ENCODE data around the gene ZNF511.

ZNF511 gene

DNA sequence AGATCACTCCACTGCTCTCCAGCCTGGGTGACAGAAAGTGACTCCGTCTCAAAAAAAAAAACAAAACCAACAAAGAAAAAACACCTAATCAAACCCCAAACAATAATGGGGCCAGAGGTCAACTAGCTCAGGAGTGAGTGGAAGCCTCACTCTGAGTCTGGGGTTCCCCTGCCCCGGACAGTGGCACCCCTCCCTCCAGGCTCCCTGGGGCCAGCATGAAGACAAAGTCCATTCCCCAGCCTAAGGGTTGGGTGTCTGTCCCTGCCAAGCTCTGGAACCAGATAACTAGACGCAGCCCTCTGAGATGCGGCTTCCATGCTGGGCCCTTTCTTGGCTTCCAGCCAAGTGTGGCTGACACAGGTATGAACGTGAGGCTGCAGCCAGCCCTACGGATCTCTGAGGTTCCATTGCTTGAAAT is 50.8 kb downstream of the ZNF511 start:
- H3K36me3 Mint-ChIP-seq (ENCODE audit: insufficient read depth) = peaks cover 8% of the 10 kb centered on the region
- DNase-seq (ENCODE audit: low spot score in 2 of 2) (no peak), ATAC-seq (replicated peaks; ENCODE audit: extremely low read depth, poor library complexity, severe bottlenecking) (no peak)
- H3K4me1 Mint-ChIP-seq = peaks cover 16% of the 10 kb centered on the region
- no peak overlapping the region for H3K4me3 Mint-ChIP-seq
- no peaks in the 10 kb centered on the region for H3K9me3 Mint-ChIP-seq
- no peak overlapping the region for H3K27ac Mint-ChIP-seq (ENCODE audit: low read depth)
- no peaks in the 10 kb centered on the region for H3K27me3 Mint-ChIP-seq

DNA sequence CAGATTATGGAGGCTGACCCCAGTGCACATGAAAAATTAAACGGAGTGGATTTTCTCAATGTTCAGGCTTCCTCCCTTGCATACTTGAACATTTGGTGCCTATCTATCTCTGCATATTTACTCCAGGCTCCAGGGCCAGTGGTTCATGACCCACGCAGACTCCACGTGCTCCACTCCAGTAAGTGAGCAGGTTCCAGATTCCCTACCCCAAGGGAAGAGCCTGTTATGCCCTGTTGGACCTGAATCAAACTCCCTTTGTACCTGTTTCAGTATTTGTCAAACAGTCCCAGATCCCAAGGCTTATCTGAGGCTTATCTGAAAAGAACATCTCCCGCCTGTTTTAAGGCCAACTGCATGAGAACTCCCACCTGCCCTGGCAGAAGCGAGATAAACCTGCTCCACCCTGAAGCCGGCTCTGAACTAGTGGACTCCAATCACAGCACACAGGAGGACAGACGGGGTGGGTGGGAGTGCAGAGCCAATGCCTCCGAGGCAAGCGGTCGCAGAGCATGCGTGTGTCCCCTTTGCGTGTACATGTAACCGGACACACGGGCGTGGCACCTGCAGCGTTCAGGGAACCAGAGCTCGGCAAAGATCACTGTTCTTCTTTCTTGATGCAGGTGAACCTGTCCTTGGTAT is 51.4 kb downstream of the ZNF511 start:
- ATAC-seq (replicated peaks; ENCODE audit: extremely low read depth, poor library complexity, severe bottlenecking) = no peak
- Mint-ChIP-seq H3K27ac (ENCODE audit: low read depth) (peak overlapping the region; percentile 64), H3K36me3 (ENCODE audit: insufficient read depth) (peaks cover 8% of the 10 kb centered on the region), H3K4me1 (peaks cover 16% of the 10 kb centered on the region), H3K27me3 (no peaks in the 10 kb centered on the region), H3K4me3 (no peak overlapping the region), H3K9me3 (no peaks in the 10 kb centered on the region)
- no peak for DNase-seq (ENCODE audit: low spot score in 2 of 2)

DNA sequence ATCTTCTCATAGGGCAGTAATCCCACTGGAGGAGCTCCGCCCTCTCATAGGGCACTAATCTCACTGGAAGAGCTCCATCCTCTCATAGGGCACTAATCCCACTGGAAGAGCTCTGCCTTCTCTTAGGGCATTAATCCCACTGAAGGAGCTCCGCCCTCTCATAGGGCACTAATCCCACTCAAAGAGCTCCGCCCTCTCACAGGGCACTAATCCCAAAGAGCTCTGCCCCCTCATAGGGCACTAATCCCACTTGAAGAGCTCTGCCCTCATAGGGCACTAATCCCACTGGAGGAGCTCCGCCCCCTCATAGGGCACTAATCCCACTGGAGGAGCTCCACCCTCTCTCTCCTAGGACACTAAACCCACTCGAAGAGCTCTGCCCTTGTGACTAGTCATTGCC is 52.5 kb downstream of the ZNF511 start:
- peaks cover 12% of the 10 kb centered on the region for H3K4me1 Mint-ChIP-seq
- ATAC-seq (replicated peaks; ENCODE audit: extremely low read depth, poor library complexity, severe bottlenecking) = no peak
- no peaks in the 10 kb centered on the region for H3K9me3 Mint-ChIP-seq

DNA sequence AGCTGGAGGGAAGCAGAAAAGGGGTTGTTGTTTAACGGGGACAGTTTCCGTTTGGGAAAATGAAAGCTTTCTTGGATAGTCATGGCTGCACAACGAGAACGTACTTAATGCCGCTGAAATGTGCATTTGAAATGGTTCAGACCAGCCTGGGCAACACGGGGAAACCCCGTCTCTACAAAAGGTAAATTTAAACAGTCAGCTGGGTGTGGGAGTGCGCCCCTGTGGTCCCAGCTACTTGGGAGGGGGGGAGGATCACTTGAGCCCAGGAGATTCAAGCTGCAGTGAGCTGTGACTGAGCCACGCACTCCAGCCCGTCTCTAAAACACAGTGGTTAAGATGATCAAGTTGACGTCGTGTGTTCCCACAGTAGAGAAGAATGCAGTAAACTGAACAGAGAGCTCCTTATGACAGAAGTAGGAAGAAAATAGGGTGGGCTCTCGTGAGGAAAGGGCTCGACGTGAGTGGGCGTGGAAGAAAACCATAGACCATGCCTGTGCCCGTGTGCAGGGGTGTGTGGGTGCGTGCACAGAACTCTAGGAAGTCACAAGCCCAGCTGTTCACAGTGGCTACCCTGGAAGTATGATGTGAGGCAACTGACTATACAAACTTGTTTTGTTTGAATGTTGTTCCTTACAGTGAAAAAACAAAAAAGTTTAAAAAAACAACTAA is 53.2 kb downstream of the ZNF511 start:
- Mint-ChIP-seq H3K27me3 (no peaks in the 10 kb centered on the region), H3K4me3 (peak overlapping the region; percentile 39)
- no peak for ATAC-seq (replicated peaks; ENCODE audit: extremely low read depth, poor library complexity, severe bottlenecking)

More for the DNA sequence above, 52.5 kb downstream of the ZNF511 start:
- Mint-ChIP-seq H3K4me3 (peak overlapping the region; percentile 39), H3K36me3 (ENCODE audit: insufficient read depth) (peaks cover 9% of the 10 kb centered on the region), H3K27me3 (no peaks in the 10 kb centered on the region), H3K27ac (ENCODE audit: low read depth) (peak overlapping the region; percentile 81)
- no peak for DNase-seq (ENCODE audit: low spot score in 2 of 2)

More for the DNA sequence above, 53.2 kb downstream of the ZNF511 start:
- H3K9me3 Mint-ChIP-seq = no peaks in the 10 kb centered on the region
- H3K27ac Mint-ChIP-seq (ENCODE audit: low read depth) = peak overlapping the region; percentile 81
- no peak for DNase-seq (ENCODE audit: low spot score in 2 of 2)
- H3K36me3 Mint-ChIP-seq (ENCODE audit: insufficient read depth) = peaks cover 9% of the 10 kb centered on the region
- H3K4me1 Mint-ChIP-seq = peaks cover 11% of the 10 kb centered on the region

Data from central memory CD8-positive, alpha-beta T cell (primary cell).